IgD-negative memory B cell (primary cell): ENCODE results near the gene ANTXRL. TPM values are rescaled to one million over a fixed set of nuclear protein-coding genes. Genes with fewer than 3 reads are reported as not detected.
"Not testable (repeated sequence)": the region's sequence is repeated elsewhere in the genome, so short reads cannot be mapped to it uniquely, and the experiment has no call there.

Source experiments
- H3K27ac Mint-ChIP-seq, 3 donors: one replicate each; pipeline ENCODE4 v1.8.0; 2020 to 2022; ENCODE audit warnings: mild to moderate bottlenecking in 3 of 3, mixed read lengths in 3 of 3, moderate library complexity in 1 of 3
- H3K27me3 Mint-ChIP-seq: one replicate; pipeline ENCODE4 v1.8.0; 2021; ENCODE audit warnings: mixed read lengths
- H3K36me3 Mint-ChIP-seq: one replicate; pipeline ENCODE4 v1.8.0; 2020; ENCODE audit warnings: mild to moderate bottlenecking, mixed read lengths
- H3K4me1 Mint-ChIP-seq, 3 donors: one replicate each; pipeline ENCODE4 v1.8.0; 2020 to 2022; ENCODE audit warnings: mixed read lengths in 3 of 3, mild to moderate bottlenecking in 1 of 3
- H3K4me3 Mint-ChIP-seq, 4 donors: one replicate each; pipeline ENCODE4 v1.8.0; 2020 to 2022; ENCODE audit warnings: mild to moderate bottlenecking in 4 of 4, mixed read lengths in 4 of 4, moderate library complexity in 3 of 4
- H3K9me3 Mint-ChIP-seq, 3 donors: one replicate each; pipeline ENCODE4 v1.8.0; 2020 to 2021; ENCODE audit warnings: mixed read lengths in 3 of 3, mild to moderate bottlenecking in 1 of 3
- polyA plus RNA-seq: library from polyadenylated mRNA; unstranded; fragments of 300-500 nt; fragmentation: Illumina TruSeq; gene quantifications from one replicate; pipeline ENCODE4 v1.2.3, GENCODE V29; 2021

The ANTXRL gene
- polyA plus RNA-seq, 1 donor from 2014 or later: not detected

GRCh38 chr10:46250898-46251856, 35.6 kb upstream of the ANTXRL start:
- no peaks in the 10 kb centered on the region for H3K27me3 Mint-ChIP-seq
- peaks cover 0 to 3% (median 2%) of the 10 kb centered on the region in 3 donors for H3K4me1 Mint-ChIP-seq
- H3K36me3 Mint-ChIP-seq: peaks cover 2% of the 10 kb centered on the region
- H3K27ac Mint-ChIP-seq: no peak overlapping the region
- H3K4me3 Mint-ChIP-seq: no peak overlapping the region
- no peaks in the 10 kb centered on the region for H3K9me3 Mint-ChIP-seq

- no peak overlapping the region for H3K27ac Mint-ChIP-seq
- peaks cover 0 to 3% (median 2%) of the 10 kb centered on the region in 3 donors for H3K4me1 Mint-ChIP-seq
- H3K27me3 Mint-ChIP-seq: no peaks in the 10 kb centered on the region
- no peaks in the 10 kb centered on the region for H3K9me3 Mint-ChIP-seq
- no peak overlapping the region for H3K4me3 Mint-ChIP-seq
- H3K36me3 Mint-ChIP-seq: peaks cover 2% of the 10 kb centered on the region
Observed at GRCh38 chr10:46251857-46252847, 34.6 kb upstream of the ANTXRL start.

- no peak overlapping the region for H3K4me3 Mint-ChIP-seq
- peaks cover 0 to 3% (median 2%) of the 10 kb centered on the region in 3 donors for H3K4me1 Mint-ChIP-seq
- H3K36me3 Mint-ChIP-seq: peaks cover 2% of the 10 kb centered on the region
Observed at GRCh38 chr10:46253076-46254006, 33.5 kb upstream of the ANTXRL start.

GRCh38 chr10:46254007-46254383, 32.8 kb upstream of the ANTXRL start:
- Mint-ChIP-seq H3K27me3 (no peaks in the 10 kb centered on the region), H3K9me3 (no peaks in the 10 kb centered on the region), H3K27ac (no peak overlapping the region), H3K36me3 (peaks cover 2% of the 10 kb centered on the region), H3K4me1 (peaks cover 0 to 3% (median 2%) of the 10 kb centered on the region in 3 donors), H3K4me3 (no peak overlapping the region)

More at GRCh38 chr10:46253076-46254006, 33.5 kb upstream of the ANTXRL start:
- Mint-ChIP-seq H3K9me3 (no peaks in the 10 kb centered on the region), H3K27me3 (no peaks in the 10 kb centered on the region), H3K27ac (no peak overlapping the region)

- peaks cover 0 to 3% (median 2%) of the 10 kb centered on the region in 3 donors for H3K4me1 Mint-ChIP-seq
- no peaks in the 10 kb centered on the region for H3K27me3 Mint-ChIP-seq
- H3K4me3 Mint-ChIP-seq: no peak overlapping the region
- no peak overlapping the region for H3K27ac Mint-ChIP-seq
- no peaks in the 10 kb centered on the region for H3K9me3 Mint-ChIP-seq
- H3K36me3 Mint-ChIP-seq: peaks cover 2% of the 10 kb centered on the region
Observed at GRCh38 chr10:46254467-46254866, 32.3 kb upstream of the ANTXRL start.

GRCh38 chr10:46255210-46255609, 31.6 kb upstream of the ANTXRL start:
- H3K9me3 Mint-ChIP-seq, H3K27me3 Mint-ChIP-seq, H3K4me1 Mint-ChIP-seq, H3K4me3 Mint-ChIP-seq, H3K36me3 Mint-ChIP-seq, H3K27ac Mint-ChIP-seq: not testable (repeated sequence)

- peaks cover 0 to 3% (median 0%) of the 10 kb centered on the region in 3 donors for H3K4me1 Mint-ChIP-seq
- H3K27ac Mint-ChIP-seq: peak overlapping the region in 2 of 3 donors; percentile 79 to 83
- H3K4me3 Mint-ChIP-seq: no peak overlapping the region
- H3K9me3 Mint-ChIP-seq: no peaks in the 10 kb centered on the region
- H3K36me3 Mint-ChIP-seq: no peaks in the 10 kb centered on the region
- no peaks in the 10 kb centered on the region for H3K27me3 Mint-ChIP-seq
Observed at GRCh38 chr10:46255801-46256747, 30.7 kb upstream of the ANTXRL start.

- peaks cover 0 to 8% (median 0%) of the 10 kb centered on the region in 3 donors for H3K4me1 Mint-ChIP-seq
Observed at GRCh38 chr10:46257099-46257498, 29.7 kb upstream of the ANTXRL start.

GRCh38 chr10:46262906-46263560, 23.8 kb upstream of the ANTXRL start:
- H3K27me3 Mint-ChIP-seq, H3K4me1 Mint-ChIP-seq: not testable (repeated sequence)

More at GRCh38 chr10:46257099-46257498, 29.7 kb upstream of the ANTXRL start:
- Mint-ChIP-seq H3K4me3 (no peak overlapping the region), H3K36me3 (no peaks in the 10 kb centered on the region), H3K27ac (no peak overlapping the region), H3K9me3 (no peaks in the 10 kb centered on the region), H3K27me3 (no peaks in the 10 kb centered on the region)

GRCh38 chr10:46263831-46264268, 22.9 kb upstream of the ANTXRL start:
- Mint-ChIP-seq H3K27ac (no peak overlapping the region), H3K4me3 (no peak overlapping the region)

More at GRCh38 chr10:46262906-46263560, 23.8 kb upstream of the ANTXRL start:
- not testable (repeated sequence) for H3K27ac Mint-ChIP-seq, H3K36me3 Mint-ChIP-seq, H3K9me3 Mint-ChIP-seq, H3K4me3 Mint-ChIP-seq

GRCh38 chr10:46264336-46264735, 22.5 kb upstream of the ANTXRL start:
- Mint-ChIP-seq H3K36me3 (no peaks in the 10 kb centered on the region), H3K4me1 (peaks cover 0 to 5% (median 0%) of the 10 kb centered on the region in 3 donors)

More at GRCh38 chr10:46263831-46264268, 22.9 kb upstream of the ANTXRL start:
- Mint-ChIP-seq H3K27me3 (no peaks in the 10 kb centered on the region), H3K36me3 (no peaks in the 10 kb centered on the region), H3K9me3 (no peaks in the 10 kb centered on the region), H3K4me1 (peaks cover 0 to 5% (median 0%) of the 10 kb centered on the region in 3 donors)

GRCh38 chr10:46264737-46265368, 21.9 kb upstream of the ANTXRL start:
- peak overlapping the region in 1 of 3 donors; percentile 8 for H3K27ac Mint-ChIP-seq
- peak overlapping the region in 1 of 4 donors; percentile 17 for H3K4me3 Mint-ChIP-seq
- no peaks in the 10 kb centered on the region for H3K27me3 Mint-ChIP-seq
- no peaks in the 10 kb centered on the region for H3K9me3 Mint-ChIP-seq
- no peaks in the 10 kb centered on the region for H3K36me3 Mint-ChIP-seq
- peaks cover 4 to 10% (median 5%) of the 10 kb centered on the region in 3 donors for H3K4me1 Mint-ChIP-seq

More at GRCh38 chr10:46264336-46264735, 22.5 kb upstream of the ANTXRL start:
- Mint-ChIP-seq H3K27ac (no peak overlapping the region), H3K27me3 (no peaks in the 10 kb centered on the region), H3K4me3 (no peak overlapping the region), H3K9me3 (no peaks in the 10 kb centered on the region)
